Fibroblast of the aortic adventitia (primary cell): ENCODE results near the gene TRAP1. TPM values are rescaled to one million over a fixed set of nuclear protein-coding genes. Genes with fewer than 3 reads are reported as not detected.

ENCODE experiments used
- DNase-seq: peaks from one replicate; pipeline ENCODE4 v3.0.0-alpha.2; 2010; ENCODE audit warnings: low read depth
- H3K4me3 ChIP-seq: 2 replicates; pipeline ENCODE4 v1.5.1; 2011; ENCODE audit warnings: low read depth, mild to moderate bottlenecking, control low read depth, low read length, moderate library complexity
- CTCF ChIP-seq: IDR thresholded peaks from 2 replicates; pipeline ENCODE4 v1.5.1; 2011; ENCODE audit warnings: mild to moderate bottlenecking, low read length, control low read depth, inconsistent platforms; ENCODE audit not compliant: insufficient read depth
- total RNA-seq: library from RNA; depleted of rRNA; stranded (reverse); fragments of >200 nt; gene quantifications from 2 replicates; pipeline ENCODE4 v1.2.3, GENCODE V29; 2012; ENCODE audit warnings: low replicate concordance

TRAP1 gene
- total RNA-seq, 1 donor = 66.0 TPM

- no peak for TF ChIP-seq CTCF
- no peak overlapping the region for H3K4me3 ChIP-seq
- DNase-seq = no peak
These were observed 31.0 kb upstream of the TRAP1 start for GRCh38 chr16:3748307-3748706.

- no peak for TF ChIP-seq CTCF
- peak; percentile 39 for DNase-seq
- no peak overlapping the region for H3K4me3 ChIP-seq
These were observed 28.5 kb upstream of the TRAP1 start for GRCh38 chr16:3745751-3746355.

- no peak for TF ChIP-seq CTCF
- DNase-seq = no peak
- no peak overlapping the region for H3K4me3 ChIP-seq
These were observed 26.7 kb upstream of the TRAP1 start for GRCh38 chr16:3744018-3744417.

GRCh38 chr16:3740934-3741333 is 23.6 kb upstream of the TRAP1 start:
- H3K4me3 ChIP-seq = no peak overlapping the region
- TF ChIP-seq CTCF = no peak
- DNase-seq = no peak

- no peak overlapping the region for H3K4me3 ChIP-seq
- no peak for DNase-seq
These were observed 22.9 kb upstream of the TRAP1 start for GRCh38 chr16:3740186-3740585.

GRCh38 chr16:3739636-3740035 is 22.3 kb upstream of the TRAP1 start:
- H3K4me3 ChIP-seq = no peak overlapping the region
- DNase-seq = no peak
- no peak for TF ChIP-seq CTCF

More at GRCh38 chr16:3740186-3740585, 22.9 kb upstream of the TRAP1 start:
- TF ChIP-seq CTCF = no peak

GRCh38 chr16:3738541-3738940 is 21.2 kb upstream of the TRAP1 start:
- no peak overlapping the region for H3K4me3 ChIP-seq
- DNase-seq = no peak
- no peak for TF ChIP-seq CTCF
